ENCODE results near the gene SERPINA6. TPM values are rescaled to one million over a fixed set of nuclear protein-coding genes. Genes with fewer than 3 reads are reported as not detected.

The SERPINA6 gene
- total and polyA plus RNA-seq, 8 donors = 0.08 to 0.28 (median 0.14) TPM; not detected in 4

- no peak for ATAC-seq
- no peak overlapping the region for H3K4me3 ChIP-seq
- TF ChIP-seq CTCF (IDR thresholded peaks at IDR 0.05) = no peak
- H3K36me3 ChIP-seq = no peaks in the 10 kb centered on the region
- H3K9me3 ChIP-seq = no peaks in the 10 kb centered on the region
- no peak for DNase-seq
- H3K27me3 ChIP-seq = no peaks in the 10 kb centered on the region
- no peaks in the 10 kb centered on the region for H3K4me1 ChIP-seq
- H3K27ac ChIP-seq = no peak overlapping the region
- intact Hi-C loops (cut with DNase I) = no loop called here
These were observed 8.3 kb upstream of the SERPINA6 start for GRCh38 chr14:94331462-94331861.

GRCh38 chr14:94330857-94331256 lies 7.7 kb upstream of the SERPINA6 start:
- Histone ChIP-seq H3K4me3 (no peak overlapping the region), H3K36me3 (no peaks in the 10 kb centered on the region), H3K9me3 (no peaks in the 10 kb centered on the region), H3K4me1 (no peaks in the 10 kb centered on the region), H3K27ac (no peak overlapping the region), H3K27me3 (no peaks in the 10 kb centered on the region)
- no peak for TF ChIP-seq CTCF (IDR thresholded peaks at IDR 0.05)
- DNase-seq (no peak), ATAC-seq (no peak)
- intact Hi-C loops (cut with DNase I) = no loop called here

- intact Hi-C loops (cut with DNase I) = no loop called here
- H3K4me3 ChIP-seq = no peak overlapping the region
- no peaks in the 10 kb centered on the region for H3K36me3 ChIP-seq
- H3K27me3 ChIP-seq = no peaks in the 10 kb centered on the region
- ATAC-seq = no peak
- no peaks in the 10 kb centered on the region for H3K9me3 ChIP-seq
- no peak overlapping the region for H3K27ac ChIP-seq
- H3K4me1 ChIP-seq = no peaks in the 10 kb centered on the region
- DNase-seq = no peak
- no peak for TF ChIP-seq CTCF (IDR thresholded peaks at IDR 0.05)
These were observed 7.3 kb upstream of the SERPINA6 start for GRCh38 chr14:94330432-94330831.

- no peaks in the 10 kb centered on the region for H3K4me1 ChIP-seq
- H3K9me3 ChIP-seq = no peaks in the 10 kb centered on the region
- TF ChIP-seq CTCF (IDR thresholded peaks at IDR 0.05) = no peak
- intact Hi-C loops (cut with DNase I) = no loop called here
- no peaks in the 10 kb centered on the region for H3K27me3 ChIP-seq
- no peak overlapping the region for H3K27ac ChIP-seq
- no peak overlapping the region for H3K4me3 ChIP-seq
- no peaks in the 10 kb centered on the region for H3K36me3 ChIP-seq
- DNase-seq (no peak), ATAC-seq (no peak)
These were observed 6.7 kb upstream of the SERPINA6 start for GRCh38 chr14:94329857-94330256.

GRCh38 chr14:94328196-94328595 lies 5.1 kb upstream of the SERPINA6 start:
- Histone ChIP-seq H3K4me1 (no peaks in the 10 kb centered on the region), H3K36me3 (no peaks in the 10 kb centered on the region), H3K27ac (no peak overlapping the region), H3K27me3 (no peaks in the 10 kb centered on the region), H3K4me3 (no peak overlapping the region), H3K9me3 (no peaks in the 10 kb centered on the region)
- no peak for ATAC-seq
- no peak for TF ChIP-seq CTCF (IDR thresholded peaks at IDR 0.05)
- DNase-seq = no peak
- intact Hi-C loops (cut with DNase I) = no loop called here
